ENCODE results near the gene SORCS2.

- no peak for TF ChIP-seq EZH2 (IDR thresholded peaks at IDR 0.05; ENCODE audit: insufficient read depth, poor library complexity, severe bottlenecking)
- TF ChIP-seq EZH2phosphoT487 (IDR thresholded peaks at IDR 0.05; ENCODE audit: insufficient read depth, low read depth), result no peak
Measured at GRCh38 chr4:7236847-7237246, 44.5 kb downstream of the SORCS2 start.

Measured in GM23248 (cell line).